Keratinocyte (primary cell): Measurements from ENCODE around the gene ITPK1. TPM values are rescaled to one million over a fixed set of nuclear protein-coding genes. Genes with fewer than 3 reads are reported as not detected.

Experiments
- DNase-seq: peaks from one replicate; pipeline ENCODE4 v3.0.0-alpha.2; 2011; ENCODE audit warnings: low read depth, missing footprints, low spot score
- FAIRE-seq: peaks from 2 replicates; lab custom pipeline; 2011; peaks lifted over from hg19 to GRCh38; lab: Jason Lieb, UNC
- H2AFZ ChIP-seq: 2 replicates; pipeline ENCODE4 v1.6.0; 2012; ENCODE audit warnings: low read length, control low read depth, inconsistent platforms; ENCODE audit not compliant: control insufficient read depth
- H3K27ac ChIP-seq: 2 replicates; pipeline ENCODE4 v1.5.1; 2011; ENCODE audit warnings: low read length; ENCODE audit not compliant: control insufficient read depth, insufficient read depth
- H3K27me3 ChIP-seq: 3 replicates; pipeline ENCODE4 v1.6.0; 2011; ENCODE audit warnings: low read length; ENCODE audit not compliant: control insufficient read depth, insufficient read depth; ENCODE audit errors: extremely low read depth
- H3K36me3 ChIP-seq, 2 experiments: 2 replicates in 1 of 2; 3 replicates in 1 of 2; pipeline ENCODE4 v1.5.1; 2011; ENCODE audit warnings: low read length in 2 of 2, mild to moderate bottlenecking in 1 of 2; ENCODE audit not compliant: control insufficient read depth in 2 of 2, insufficient read depth in 2 of 2; ENCODE audit errors: extremely low read depth in 1 of 2
- H3K4me1 ChIP-seq: 3 replicates; pipeline ENCODE4 v1.5.1; 2011; ENCODE audit warnings: low read length; ENCODE audit not compliant: control insufficient read depth, insufficient read depth; ENCODE audit errors: extremely low read depth
- H3K4me2 ChIP-seq: 3 replicates; pipeline ENCODE4 v1.6.0; 2011; ENCODE audit warnings: low read depth, low read length; ENCODE audit not compliant: control insufficient read depth, insufficient read depth; ENCODE audit errors: extremely low read depth
- H3K4me3 ChIP-seq, 3 experiments: fragments of 200-600 bp in 1 of 3; sonication (generic) in 1 of 3; 2 replicates in 2 of 3; 3 replicates in 1 of 3; pipeline ENCODE4 v1.5.1; 2011 to 2016; ENCODE audit warnings: low read length in 3 of 3, mild to moderate bottlenecking in 3 of 3, control low read depth in 2 of 3, inconsistent platforms in 1 of 3, low read depth in 1 of 3, mixed read lengths in 1 of 3, mixed run types in 1 of 3, moderate library complexity in 1 of 3; ENCODE audit not compliant: control insufficient read depth in 2 of 3, insufficient read depth in 2 of 3; ENCODE audit errors: extremely low read depth in 1 of 3
- H3K79me2 ChIP-seq: 2 replicates; pipeline ENCODE4 v1.6.0; 2012; ENCODE audit warnings: low read length; ENCODE audit not compliant: control insufficient read depth, insufficient read depth
- H3K9ac ChIP-seq: 3 replicates; pipeline ENCODE4 v1.6.0; 2011; ENCODE audit warnings: low read length; ENCODE audit not compliant: control insufficient read depth, insufficient read depth; ENCODE audit errors: extremely low read depth
- H3K9me1 ChIP-seq: 3 replicates; pipeline ENCODE4 v1.6.0; 2011; ENCODE audit warnings: low read length; ENCODE audit not compliant: control insufficient read depth, insufficient read depth; ENCODE audit errors: extremely low read depth
- H3K9me3 ChIP-seq: 2 replicates; pipeline ENCODE4 v1.5.1; 2012; ENCODE audit warnings: low read depth, low read length; ENCODE audit not compliant: control insufficient read depth
- H4K20me1 ChIP-seq: 3 replicates; pipeline ENCODE4 v1.6.0; 2011; ENCODE audit warnings: low read length; ENCODE audit not compliant: control insufficient read depth, insufficient read depth; ENCODE audit errors: extremely low read depth
- CTCF ChIP-seq, 3 experiments: IDR thresholded peaks in 1 of 3; conservative IDR thresholded peaks in 1 of 3; optimal IDR thresholded peaks in 1 of 3; 2 replicates in 2 of 3; 3 replicates in 1 of 3; pipeline versions ENCODE3 to v1.5.1; 2011; ENCODE audit warnings: low read length in 3 of 3, mild to moderate bottlenecking in 3 of 3, moderate library complexity in 2 of 3, control low read depth in 1 of 3, inconsistent platforms in 1 of 3; ENCODE audit not compliant: insufficient read depth in 2 of 3; ENCODE audit errors: extremely low read depth in 1 of 3
- EZH2 ChIP-seq: IDR thresholded peaks from one replicate; pipeline ENCODE4 v1.6.1; 2012; ENCODE audit warnings: inconsistent platforms, mild to moderate bottlenecking, low read length, moderate library complexity
- dilution Hi-C: fragments of 300-500 bp; cut with MboI; formaldehyde crosslinking; loops from one replicate; pipeline ENCODE4 v1.7.0; 2020; ENCODE audit warnings: low sequenced_read_pairs; ENCODE audit not compliant: extremely low pct_ligation_motif_present
- polyA plus RNA-seq, 5 experiments: library from polyadenylated mRNA; depleted of rRNA in 3 of 5; stranded (reverse) in 3 of 5; stranded (forward) in 1 of 5; unstranded in 1 of 5; fragments of >200 nt; gene quantifications; 1 replicate in 1 of 5; 2 replicates in 3 of 5; 3 replicates in 1 of 5; pipeline versions ENCODE4 v1.2.1 to v1.2.3, GENCODE V29; 2011 to 2012; ENCODE audit warnings: missing spikeins in 2 of 5, low read depth in 1 of 5, low replicate concordance in 1 of 5

The ITPK1 gene
- polyA plus RNA-seq, 1 donor (not counting 4 experiments of a cell fraction or from before 2014, with no cell fraction given): 67.8 TPM

DNA sequence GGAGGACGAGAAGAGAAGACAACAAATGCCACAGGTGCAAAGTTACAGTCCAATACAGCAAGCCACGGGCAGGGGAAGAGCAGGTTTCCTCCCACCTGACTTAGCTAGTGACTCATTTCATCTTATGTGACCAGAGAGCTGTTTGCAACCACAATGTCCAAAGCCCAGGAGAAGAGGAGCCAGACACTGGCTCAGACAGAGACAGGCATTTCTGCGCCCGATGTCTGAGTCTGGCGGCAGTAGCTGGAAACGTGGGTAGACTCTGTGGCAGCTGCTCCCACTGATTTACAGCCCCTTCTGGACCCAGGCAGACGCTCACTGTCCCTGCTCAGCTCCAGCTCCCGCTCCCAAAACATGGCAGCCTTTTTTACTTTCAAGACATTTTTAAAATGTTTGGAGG lies 132.8 kb downstream of the ITPK1 start:
- Histone ChIP-seq H4K20me1 (no peaks in the 10 kb centered on the region), H2AFZ (no peak overlapping the region), H3K4me1 (peaks cover 30% of the 10 kb centered on the region), H3K27ac (no peak overlapping the region), H3K4me2 (no peak overlapping the region), H3K9ac (no peak overlapping the region), H3K27me3 (no peaks in the 10 kb centered on the region), H3K4me3 (no peak overlapping the region), H3K9me3 (peaks cover 3% of the 10 kb centered on the region), H3K9me1 (no peaks in the 10 kb centered on the region), H3K79me2 (peaks cover 5% of the 10 kb centered on the region), H3K36me3 (peaks cover 3 to 8% of the 10 kb centered on the region in 2 experiments)
- TF ChIP-seq CTCF (optimal IDR thresholded peaks at IDR 0.05 in 1 of 3, IDR thresholded peaks at IDR 0.05 in 1 of 3, conservative IDR thresholded peaks at IDR 0.05 in 1 of 3; ENCODE audit: extremely low read depth in 1 of 3, insufficient read depth in 2 of 3, low read length in 3 of 3) (no peak), EZH2 (no peak)
- DNase-seq: no peak
- FAIRE-seq: no peak
- dilution Hi-C loops: no loop called here

- no peak overlapping the region for H3K4me3 ChIP-seq
- peaks cover 3% of the 10 kb centered on the region for H3K9me3 ChIP-seq
- no peaks in the 10 kb centered on the region for H3K27me3 ChIP-seq
- H3K36me3 ChIP-seq: peaks cover 7 to 15% of the 10 kb centered on the region in 2 experiments
- no peak for FAIRE-seq
- H3K27ac ChIP-seq: no peak overlapping the region
- H2AFZ ChIP-seq: no peak overlapping the region
- H4K20me1 ChIP-seq: no peaks in the 10 kb centered on the region
- H3K4me2 ChIP-seq: no peak overlapping the region
- peaks cover 22% of the 10 kb centered on the region for H3K4me1 ChIP-seq
- TF ChIP-seq CTCF (optimal IDR thresholded peaks at IDR 0.05 in 1 of 3, IDR thresholded peaks at IDR 0.05 in 1 of 3, conservative IDR thresholded peaks at IDR 0.05 in 1 of 3; ENCODE audit: extremely low read depth in 1 of 3, insufficient read depth in 2 of 3, low read length in 3 of 3): no peak
- no peak for TF ChIP-seq EZH2
- no peak overlapping the region for H3K9ac ChIP-seq
- DNase-seq: no peak
- H3K79me2 ChIP-seq: peaks cover 5% of the 10 kb centered on the region
- H3K9me1 ChIP-seq: no peaks in the 10 kb centered on the region
- dilution Hi-C loops: no loop called here
These were observed 134.0 kb downstream of the ITPK1 start for GRCh38 chr14:92981726-92982125.
